Activated CD4-positive, alpha-beta T cell treated with anti-CD3 and anti-CD28 coated beads, Interleukin-2, amount 10 ng/mL, durations not matched to agents 7 days and 5 days (primary cell): Measurements from ENCODE around the gene ADPRHL1. TPM values are rescaled to one million over a fixed set of nuclear protein-coding genes. Genes with fewer than 3 reads are reported as not detected.
"Not testable (repeated sequence)": the region's sequence is repeated elsewhere in the genome, so short reads cannot be mapped to it uniquely, and the experiment has no call there.

Source experiments
- CTCF ChIA-PET: fragments of 350-600 bp; sonication (Branson Sonifier 250); formaldehyde crosslinking; loops from one replicate; lab custom pipeline; 2021; ENCODE audit warnings: antibody characterized with exemption; lab: Charles Lee
- POLR2A ChIA-PET: fragments of 350-600 bp; sonication (Branson Sonifier 250); formaldehyde crosslinking; loops from one replicate; lab custom pipeline; 2021; ENCODE audit warnings: antibody characterized with exemption; lab: Charles Lee
- DNase-seq: peaks from one replicate; pipeline ENCODE4 v3.0.0-alpha.2; 2020
- H3K27ac Mint-ChIP-seq: one replicate; pipeline ENCODE4 v1.8.0; 2021; ENCODE audit warnings: mild to moderate bottlenecking, moderate library complexity, mixed read lengths
- H3K27me3 Mint-ChIP-seq: one replicate; pipeline ENCODE4 v1.8.0; 2021; ENCODE audit warnings: mixed read lengths
- H3K36me3 Mint-ChIP-seq: one replicate; pipeline ENCODE4 v1.8.0; 2021; ENCODE audit warnings: low read depth, mixed read lengths
- H3K4me1 Mint-ChIP-seq: one replicate; pipeline ENCODE4 v1.8.0; 2021; ENCODE audit warnings: mixed read lengths
- H3K4me3 Mint-ChIP-seq: one replicate; pipeline ENCODE4 v1.8.0; 2021; ENCODE audit warnings: mild to moderate bottlenecking, moderate library complexity, mixed read lengths
- H3K9me3 Mint-ChIP-seq: one replicate; pipeline ENCODE4 v1.8.0; 2021; ENCODE audit warnings: mixed read lengths
- total RNA-seq, 2 experiments: library from RNA; stranded (reverse); gene quantifications; one replicate each; pipeline ENCODE4 v1.2.3, GENCODE V29; 2021

ADPRHL1 gene
- total RNA-seq, 2 experiments from 2014 or later = 1.00 to 1.4 TPM

- DNase-seq = no peak
- peaks cover under 1% of the 10 kb centered on the region for H3K4me1 Mint-ChIP-seq
- peaks cover 11% of the 10 kb centered on the region for H3K36me3 Mint-ChIP-seq
- H3K9me3 Mint-ChIP-seq = no peaks in the 10 kb centered on the region
- H3K27ac Mint-ChIP-seq = no peak overlapping the region
- no peaks in the 10 kb centered on the region for H3K27me3 Mint-ChIP-seq
- ChIA-PET POLR2A (no interaction called here), CTCF (no interaction called here)
- H3K4me3 Mint-ChIP-seq = no peak overlapping the region
These were observed 6.8 kb upstream of the ADPRHL1 start for GRCh38 chr13:113460064-113460555.

GRCh38 chr13:113458253-113459065 is 5.2 kb upstream of the ADPRHL1 start:
- peaks cover 11% of the 10 kb centered on the region for H3K36me3 Mint-ChIP-seq
- H3K27ac Mint-ChIP-seq = no peak overlapping the region
- H3K27me3 Mint-ChIP-seq = no peaks in the 10 kb centered on the region
- no peaks in the 10 kb centered on the region for H3K9me3 Mint-ChIP-seq
- no peaks in the 10 kb centered on the region for H3K4me1 Mint-ChIP-seq
- ChIA-PET POLR2A (no interaction called here), CTCF (interaction anchor here (1.0 kb wide), 1 partner anchor 35 kb away, joined by 3 read pairs; no protein-coding TSS in a partner anchor)
- H3K4me3 Mint-ChIP-seq = no peak overlapping the region
- DNase-seq = no peak

- no peak for DNase-seq
- Mint-ChIP-seq H3K4me3 (no peak overlapping the region), H3K4me1 (no peaks in the 10 kb centered on the region), H3K9me3 (no peaks in the 10 kb centered on the region), H3K27ac (no peak overlapping the region), H3K27me3 (no peaks in the 10 kb centered on the region), H3K36me3 (peaks cover 11% of the 10 kb centered on the region)
- POLR2A ChIA-PET = no interaction called here
- CTCF ChIA-PET = interaction anchor here (0.6 to 1.5 kb wide), 3 partner anchors 8 to 120 kb away, joined by 3 to 5 read pairs (median 4); no protein-coding TSS in a partner anchor
These were observed 4.2 kb upstream of the ADPRHL1 start for GRCh38 chr13:113457510-113457909.

GRCh38 chr13:113456116-113456702 is 2.9 kb upstream of the ADPRHL1 start:
- DNase-seq = no peak
- Mint-ChIP-seq H3K27me3 (no peaks in the 10 kb centered on the region), H3K27ac (peak overlapping the region; percentile 36), H3K4me3 (no peak overlapping the region), H3K36me3 (peaks cover 11% of the 10 kb centered on the region), H3K4me1 (no peaks in the 10 kb centered on the region), H3K9me3 (no peaks in the 10 kb centered on the region)
- ChIA-PET CTCF (interaction anchor here (1.5 kb wide), 1 partner anchor 10 kb away, joined by 4 read pairs; no protein-coding TSS in a partner anchor), POLR2A (no interaction called here)

GRCh38 chr13:113455384-113455783 is 2.1 kb upstream of the ADPRHL1 start:
- peaks cover 11% of the 10 kb centered on the region for H3K36me3 Mint-ChIP-seq
- no peak overlapping the region for H3K27ac Mint-ChIP-seq
- CTCF ChIA-PET = no interaction called here
- POLR2A ChIA-PET = no interaction called here
- no peaks in the 10 kb centered on the region for H3K27me3 Mint-ChIP-seq
- H3K4me1 Mint-ChIP-seq = no peaks in the 10 kb centered on the region
- no peak for DNase-seq
- no peaks in the 10 kb centered on the region for H3K9me3 Mint-ChIP-seq
- no peak overlapping the region for H3K4me3 Mint-ChIP-seq

GRCh38 chr13:113454936-113455335 is 1.6 kb upstream of the ADPRHL1 start:
- ChIA-PET POLR2A (no interaction called here), CTCF (no interaction called here)
- Mint-ChIP-seq H3K4me3 (no peak overlapping the region), H3K4me1 (no peaks in the 10 kb centered on the region), H3K9me3 (no peaks in the 10 kb centered on the region), H3K27ac (no peak overlapping the region), H3K36me3 (peaks cover 8% of the 10 kb centered on the region), H3K27me3 (no peaks in the 10 kb centered on the region)
- DNase-seq = no peak

GRCh38 chr13:113452466-113452865 is 822 bp downstream of the ADPRHL1 start:
- ChIA-PET CTCF (no interaction called here), POLR2A (no interaction called here)
- peaks cover 6% of the 10 kb centered on the region for H3K9me3 Mint-ChIP-seq
- no peak for DNase-seq
- H3K36me3 Mint-ChIP-seq = peaks cover 3% of the 10 kb centered on the region
- H3K27me3 Mint-ChIP-seq = no peaks in the 10 kb centered on the region
- H3K4me1 Mint-ChIP-seq = no peaks in the 10 kb centered on the region
- H3K27ac Mint-ChIP-seq = no peak overlapping the region
- H3K4me3 Mint-ChIP-seq = no peak overlapping the region

GRCh38 chr13:113451951-113452421 is 1.3 kb downstream of the ADPRHL1 start:
- peaks cover 3% of the 10 kb centered on the region for H3K36me3 Mint-ChIP-seq
- no peaks in the 10 kb centered on the region for H3K4me1 Mint-ChIP-seq
- no peak for DNase-seq
- CTCF ChIA-PET = no interaction called here
- H3K9me3 Mint-ChIP-seq = peaks cover 8% of the 10 kb centered on the region
- POLR2A ChIA-PET = no interaction called here
- no peaks in the 10 kb centered on the region for H3K27me3 Mint-ChIP-seq
- no peak overlapping the region for H3K27ac Mint-ChIP-seq
- H3K4me3 Mint-ChIP-seq = no peak overlapping the region

- H3K27me3 Mint-ChIP-seq, H3K36me3 Mint-ChIP-seq, H3K4me3 Mint-ChIP-seq, H3K27ac Mint-ChIP-seq, H3K4me1 Mint-ChIP-seq, H3K9me3 Mint-ChIP-seq, POLR2A ChIA-PET, DNase-seq: not testable (repeated sequence)
- CTCF ChIA-PET = interaction anchor here (0.7 kb wide), 1 partner anchor 12 kb away, joined by 3 read pairs; no protein-coding TSS in a partner anchor
These were observed 2.2 kb downstream of the ADPRHL1 start for GRCh38 chr13:113450861-113451620.

- H3K4me3 Mint-ChIP-seq, H3K9me3 Mint-ChIP-seq, H3K27me3 Mint-ChIP-seq, CTCF ChIA-PET, H3K36me3 Mint-ChIP-seq, DNase-seq, H3K4me1 Mint-ChIP-seq, POLR2A ChIA-PET, H3K27ac Mint-ChIP-seq: not testable (repeated sequence)
These were observed 2.9 kb downstream of the ADPRHL1 start for GRCh38 chr13:113450348-113450744.

GRCh38 chr13:113449693-113450347 is 3.5 kb downstream of the ADPRHL1 start:
- H3K4me1 Mint-ChIP-seq = no peaks in the 10 kb centered on the region
- no peak overlapping the region for H3K27ac Mint-ChIP-seq
- CTCF ChIA-PET = no interaction called here

More at GRCh38 chr13:113449693-113450347, 3.5 kb downstream of the ADPRHL1 start:
- Mint-ChIP-seq H3K4me3 (no peak overlapping the region), H3K36me3 (no peaks in the 10 kb centered on the region), H3K9me3 (peaks cover 8% of the 10 kb centered on the region), H3K27me3 (no peaks in the 10 kb centered on the region)
- DNase-seq = no peak
- POLR2A ChIA-PET = no interaction called here
